ENCODE data around the gene RTL5. TPM values are rescaled to one million over a fixed set of nuclear protein-coding genes. Genes with fewer than 3 reads are reported as not detected.

The RTL5 gene
- total RNA-seq, 1 donor from 2014 or later, result 36.4 TPM

GRCh38 chrX:72107320-72107719 lies 24.4 kb downstream of the RTL5 start:
- no peak for TF ChIP-seq CTCF (IDR thresholded peaks at IDR 0.05; ENCODE audit: unreplicated experiment)
- Mint-ChIP-seq H3K27ac (no peak overlapping the region), H3K36me3 (no peaks in the 10 kb centered on the region), H3K27me3 (ENCODE audit: low read depth) (no peaks in the 10 kb centered on the region), H3K9me3 (peaks cover 16% of the 10 kb centered on the region), H3K4me3 (no peak overlapping the region), H3K4me1 (peaks cover 20% of the 10 kb centered on the region)
- DNase-seq (ENCODE audit: low spot score in 2 of 2, unreplicated experiment in 2 of 2), result no peak

GRCh38 chrX:72105436-72105835 lies 26.3 kb downstream of the RTL5 start:
- H3K9me3 Mint-ChIP-seq, result peaks cover 16% of the 10 kb centered on the region
- no peak for DNase-seq (ENCODE audit: low spot score in 2 of 2, unreplicated experiment in 2 of 2)
- H3K4me1 Mint-ChIP-seq, result peaks cover 29% of the 10 kb centered on the region
- TF ChIP-seq CTCF (IDR thresholded peaks at IDR 0.05; ENCODE audit: unreplicated experiment), result no peak
- H3K27me3 Mint-ChIP-seq (ENCODE audit: low read depth), result no peaks in the 10 kb centered on the region
- no peak overlapping the region for H3K4me3 Mint-ChIP-seq
- no peak overlapping the region for H3K27ac Mint-ChIP-seq
- no peaks in the 10 kb centered on the region for H3K36me3 Mint-ChIP-seq

GRCh38 chrX:72102760-72103159 lies 29.0 kb downstream of the RTL5 start:
- Mint-ChIP-seq H3K36me3 (peaks cover 2% of the 10 kb centered on the region), H3K9me3 (peaks cover 21% of the 10 kb centered on the region), H3K4me3 (no peak overlapping the region), H3K27ac (no peak overlapping the region), H3K27me3 (ENCODE audit: low read depth) (no peaks in the 10 kb centered on the region), H3K4me1 (peaks cover 23% of the 10 kb centered on the region)
- DNase-seq (ENCODE audit: low spot score in 2 of 2, unreplicated experiment in 2 of 2), result no peak
- TF ChIP-seq CTCF (IDR thresholded peaks at IDR 0.05; ENCODE audit: unreplicated experiment), result no peak

GRCh38 chrX:72102126-72102525 lies 29.6 kb downstream of the RTL5 start:
- Mint-ChIP-seq H3K27me3 (ENCODE audit: low read depth) (no peaks in the 10 kb centered on the region), H3K4me3 (no peak overlapping the region), H3K27ac (peak overlapping the region; percentile 85), H3K4me1 (peaks cover 17% of the 10 kb centered on the region), H3K36me3 (peaks cover 2% of the 10 kb centered on the region), H3K9me3 (peaks cover 18% of the 10 kb centered on the region)
- TF ChIP-seq CTCF (IDR thresholded peaks at IDR 0.05; ENCODE audit: unreplicated experiment), result no peak
- no peak for DNase-seq (ENCODE audit: low spot score in 2 of 2, unreplicated experiment in 2 of 2)

- Mint-ChIP-seq H3K27me3 (ENCODE audit: low read depth) (no peaks in the 10 kb centered on the region), H3K4me3 (no peak overlapping the region), H3K27ac (peak overlapping the region; percentile 85), H3K9me3 (peaks cover 18% of the 10 kb centered on the region), H3K4me1 (peaks cover 18% of the 10 kb centered on the region), H3K36me3 (peaks cover 2% of the 10 kb centered on the region)
- no peak for TF ChIP-seq CTCF (IDR thresholded peaks at IDR 0.05; ENCODE audit: unreplicated experiment)
- DNase-seq (ENCODE audit: low spot score in 2 of 2, unreplicated experiment in 2 of 2), result no peak
Measured at GRCh38 chrX:72101597-72102037, 30.1 kb downstream of the RTL5 start.

GRCh38 chrX:72100824-72101351 lies 30.8 kb downstream of the RTL5 start:
- H3K4me3 Mint-ChIP-seq, result no peak overlapping the region
- H3K27me3 Mint-ChIP-seq (ENCODE audit: low read depth), result no peaks in the 10 kb centered on the region
- no peak for DNase-seq (ENCODE audit: low spot score in 2 of 2, unreplicated experiment in 2 of 2)
- no peak for TF ChIP-seq CTCF (IDR thresholded peaks at IDR 0.05; ENCODE audit: unreplicated experiment)
- peaks cover 18% of the 10 kb centered on the region for H3K9me3 Mint-ChIP-seq
- H3K27ac Mint-ChIP-seq, result peak overlapping the region; percentile 30
- H3K4me1 Mint-ChIP-seq, result peaks cover 16% of the 10 kb centered on the region
- H3K36me3 Mint-ChIP-seq, result peaks cover 2% of the 10 kb centered on the region

Data from mesothelial cell of epicardium (in vitro differentiated cells).